H1 (cell line): ENCODE data around the gene TPPP2. TPM values are rescaled to one million over a fixed set of nuclear protein-coding genes. Genes with fewer than 3 reads are reported as not detected.

Experiments used
- CTCF ChIA-PET: fragments of 300-600 bp; sonication (Branson Sonifier 250); formaldehyde crosslinking; loops from one replicate; lab custom pipeline; 2021; ENCODE audit not compliant: partially characterized antibody; lab: Charles Lee
- POLR2A ChIA-PET: fragments of 300-600 bp; sonication (Branson Sonifier 250); formaldehyde crosslinking; loops from one replicate; lab custom pipeline; 2021; ENCODE audit warnings: inconsistent platforms; ENCODE audit not compliant: partially characterized antibody; lab: Charles Lee
- DNase-seq, 2 experiments: peaks; one replicate each; pipeline versions ENCODE4 v3.0.0 to v3.0.0-alpha.2; 2010 to 2022; ENCODE audit warnings: low spot score in 2 of 2, low read depth in 1 of 2, mixed read lengths in 1 of 2
- FAIRE-seq: peaks from 2 replicates; lab custom pipeline; 2011; peaks lifted over from hg19 to GRCh38; lab: Jason Lieb, UNC
- H2AFZ ChIP-seq: 2 replicates; pipeline ENCODE4 v1.8.1; 2012; ENCODE audit warnings: low read length, inconsistent platforms
- H2AK5ac ChIP-seq: 2 replicates; pipeline ENCODE4 v1.6.1; 2013; ENCODE audit warnings: low read depth, low read length
- H2BK120ac ChIP-seq: replicated peaks from 2 replicates; pipeline ENCODE3; 2013; ENCODE audit warnings: low read depth, low read length, inconsistent platforms
- H2BK12ac ChIP-seq: 2 replicates; pipeline ENCODE4 v1.6.1; 2013; ENCODE audit warnings: low read depth, low read length
- H2BK15ac ChIP-seq: 2 replicates; pipeline ENCODE4 v1.6.1; 2013; ENCODE audit warnings: low read length
- H2BK20ac ChIP-seq: 2 replicates; pipeline ENCODE4 v1.6.1; 2013; ENCODE audit warnings: low read length
- H2BK5ac ChIP-seq: 2 replicates; pipeline ENCODE4 v1.6.1; 2013; ENCODE audit warnings: low read depth, low read length
- H3K14ac ChIP-seq: 2 replicates; pipeline ENCODE4 v1.6.1; 2013; ENCODE audit warnings: inconsistent platforms; ENCODE audit not compliant: insufficient read length
- H3K18ac ChIP-seq: 2 replicates; pipeline ENCODE4 v1.6.1; 2013; ENCODE audit warnings: low read length; ENCODE audit errors: extremely low read depth
- H3K23ac ChIP-seq: 2 replicates; pipeline ENCODE4 v1.6.1; 2013; ENCODE audit warnings: inconsistent platforms; ENCODE audit not compliant: insufficient read length
- H3K23me2 ChIP-seq: 2 replicates; pipeline ENCODE4 v1.6.1; 2013; ENCODE audit warnings: low read depth, low read length
- H3K27ac ChIP-seq: 2 replicates; pipeline ENCODE4 v1.6.1; 2011; ENCODE audit warnings: low read depth, low read length, inconsistent platforms
- H3K27me3 ChIP-seq, 4 experiments: replicated peaks in 1 of 4; 1 replicate in 1 of 4; 2 replicates in 3 of 4; pipeline versions ENCODE4 v1.6.1 to v1.8.1; 2011 to 2013; ENCODE audit warnings: low read length in 3 of 4, mild to moderate bottlenecking in 3 of 4, inconsistent platforms in 2 of 4, mixed read lengths in 2 of 4, moderate library complexity in 1 of 4; ENCODE audit not compliant: control insufficient read depth in 3 of 4, insufficient read depth in 3 of 4; ENCODE audit errors: extremely low read depth in 1 of 4
- H3K36me3 ChIP-seq, 4 experiments: 2 replicates each; pipeline versions ENCODE4 v1.6.1 to v1.8.1; 2011 to 2013; ENCODE audit warnings: mild to moderate bottlenecking in 4 of 4, low read length in 3 of 4, moderate library complexity in 2 of 4, control low read depth in 1 of 4, inconsistent platforms in 1 of 4; ENCODE audit not compliant: insufficient read depth in 4 of 4, control insufficient read depth in 2 of 4
- H3K4ac ChIP-seq: replicated peaks from 2 replicates; pipeline ENCODE3; 2013; ENCODE audit warnings: low read length, low read depth, mixed read lengths, inconsistent platforms; ENCODE audit not compliant: insufficient read length
- H3K4me1 ChIP-seq, 4 experiments: replicated peaks in 1 of 4; 1 replicate in 1 of 4; 2 replicates in 3 of 4; pipeline versions ENCODE4 v1.6.1 to v1.8.1; 2011 to 2013; ENCODE audit warnings: low read length in 3 of 4, inconsistent platforms in 2 of 4, mixed read lengths in 1 of 4; ENCODE audit not compliant: insufficient read depth in 4 of 4, control insufficient read depth in 3 of 4
- H3K4me2 ChIP-seq, 2 experiments: 2 replicates each; pipeline versions ENCODE4 v1.6.1 to v1.8.1; 2011 to 2013; ENCODE audit warnings: low read depth in 2 of 2, low read length in 2 of 2, control low read depth in 1 of 2, inconsistent platforms in 1 of 2, mild to moderate bottlenecking in 1 of 2; ENCODE audit not compliant: insufficient read depth in 1 of 2
- H3K4me3 ChIP-seq, 4 experiments: fragments of 200-600, 300-600 bp in 1 of 4; sonication (generic), shearing (Covaris generic), sonication (Bioruptor Twin) in 1 of 4; 2 replicates each; pipeline versions ENCODE4 v1.5.1 to v1.8.1; 2011 to 2016; ENCODE audit warnings: low read length in 4 of 4, low read depth in 3 of 4, control low read depth in 2 of 4, inconsistent platforms in 2 of 4, mild to moderate bottlenecking in 2 of 4, mixed read lengths in 1 of 4, moderate library complexity in 1 of 4; ENCODE audit not compliant: insufficient read depth in 2 of 4; ENCODE audit errors: extremely low read depth in 1 of 4
- H3K56ac ChIP-seq: replicated peaks from 2 replicates; pipeline ENCODE3; 2013; ENCODE audit warnings: low read depth, mild to moderate bottlenecking, mixed read lengths, low read length, inconsistent platforms; ENCODE audit not compliant: insufficient read length
- H3K79me1 ChIP-seq: 2 replicates; pipeline ENCODE4 v1.6.1; 2013; ENCODE audit warnings: low read depth, low read length, control low read depth
- H3K79me2 ChIP-seq, 2 experiments: 2 replicates each; pipeline versions ENCODE4 v1.6.1 to v1.8.1; 2012 to 2013; ENCODE audit warnings: low read length in 2 of 2, mild to moderate bottlenecking in 2 of 2, inconsistent platforms in 1 of 2; ENCODE audit not compliant: insufficient read depth in 2 of 2, control insufficient read depth in 1 of 2
- H3K9ac ChIP-seq, 4 experiments: replicated peaks in 1 of 4; 1 replicate in 1 of 4; 2 replicates in 3 of 4; pipeline versions ENCODE4 v1.6.1 to v1.8.1; 2011 to 2013; ENCODE audit warnings: low read depth in 3 of 4, low read length in 3 of 4, control low read depth in 2 of 4, mild to moderate bottlenecking in 2 of 4, moderate library complexity in 2 of 4, inconsistent platforms in 1 of 4; ENCODE audit errors: extremely low read depth in 1 of 4
- H3K9me3 ChIP-seq, 2 experiments: 2 replicates each; pipeline versions ENCODE4 v1.6.1 to v1.8.1; 2012 to 2013; ENCODE audit warnings: mild to moderate bottlenecking in 2 of 2, moderate library complexity in 2 of 2, control low read depth in 1 of 2, inconsistent platforms in 1 of 2, low read depth in 1 of 2, low read length in 1 of 2, mixed read lengths in 1 of 2; ENCODE audit not compliant: insufficient read depth in 2 of 2
- H4K20me1 ChIP-seq, 2 experiments: replicated peaks in 1 of 2; 2 replicates each; pipeline versions ENCODE3 to v1.8.1; 2011 to 2013; ENCODE audit warnings: inconsistent platforms in 2 of 2, low read length in 2 of 2, mild to moderate bottlenecking in 1 of 2; ENCODE audit not compliant: insufficient read depth in 2 of 2, control insufficient read depth in 1 of 2
- H4K5ac ChIP-seq: 2 replicates; pipeline ENCODE4 v1.6.1; 2013; ENCODE audit warnings: low read length, low read depth, mixed read lengths, inconsistent platforms; ENCODE audit not compliant: insufficient read length
- H4K8ac ChIP-seq: 2 replicates; pipeline ENCODE4 v1.8.0; 2013; ENCODE audit warnings: mild to moderate bottlenecking, moderate library complexity, low read length, inconsistent platforms; ENCODE audit not compliant: insufficient read depth; ENCODE audit errors: extremely low read depth
- H4K91ac ChIP-seq: replicated peaks from 2 replicates; pipeline ENCODE3; 2013; ENCODE audit warnings: low read length, mixed read lengths, inconsistent platforms; ENCODE audit not compliant: insufficient read length
- BACH1 ChIP-seq: IDR thresholded peaks from 2 replicates; pipeline ENCODE4 v1.6.1; 2012; ENCODE audit warnings: low read length, improper control_type of control experiment
- BCL11A ChIP-seq, 2 experiments: IDR thresholded peaks; one replicate each; pipeline ENCODE4 v1.6.1; 2011; ENCODE audit warnings: low read depth in 2 of 2, low read length in 2 of 2, mild to moderate bottlenecking in 2 of 2
- CEBPB ChIP-seq: IDR thresholded peaks from 2 replicates; pipeline ENCODE4 v1.6.1; 2012; ENCODE audit warnings: low read depth, low read length
- CREB1 ChIP-seq: IDR thresholded peaks from 2 replicates; pipeline ENCODE4 v1.6.1; 2012; ENCODE audit warnings: inconsistent platforms
- JUN ChIP-seq: IDR thresholded peaks from 2 replicates; pipeline ENCODE4 v1.6.1; 2011; ENCODE audit warnings: low read depth, mild to moderate bottlenecking, improper control_type of control experiment, low read length
- JUND ChIP-seq: IDR thresholded peaks from 2 replicates; pipeline ENCODE4 v1.6.1; 2011; ENCODE audit warnings: mild to moderate bottlenecking, improper control_type of control experiment, low read length
- KDM1A ChIP-seq: fragments of 200-600, 300-600 bp; sonication (generic); IDR thresholded peaks from 2 replicates; pipeline ENCODE4 v1.7.1; 2016; ENCODE audit warnings: mild to moderate bottlenecking, low read length, borderline replicate concordance
- POLR2A ChIP-seq, 2 experiments: IDR thresholded peaks; 1 replicate in 1 of 2; 2 replicates in 1 of 2; pipeline ENCODE4 v1.6.1; 2011; ENCODE audit warnings: low read depth in 2 of 2, low read length in 2 of 2, mild to moderate bottlenecking in 2 of 2; ENCODE audit errors: control extremely low read depth in 1 of 2
- POLR2AphosphoS5 ChIP-seq: IDR thresholded peaks from 2 replicates; pipeline ENCODE4 v1.6.1; 2011; ENCODE audit warnings: low read depth, low read length
- WGBS, 2 experiments: shearing (Covaris generic) in 1 of 2; methylation state at CpG; one replicate each; pipeline versions ENCODE4 v1.1.6 to v1.1.7; 2013 to 2015; ENCODE audit warnings: low lambda C conversion rate in 2 of 2, mixed read lengths in 2 of 2, inconsistent platforms in 1 of 2, low coverage in 1 of 2, missing lambda C conversion rate in 1 of 2; ENCODE audit not compliant: insufficient replicate concordance in 2 of 2, insufficient coverage in 1 of 2, insufficient read length in 1 of 2; ENCODE audit errors: extremely low coverage in 1 of 2, missing lambda C conversion rate in 1 of 2; 5-methylcytosine and 5-hydroxymethylcytosine counted together
- polyA plus RNA-seq, 7 experiments: library from polyadenylated mRNA; depleted of rRNA in 3 of 7; stranded (reverse) in 5 of 7; unstranded in 2 of 7; fragments of >200 nt in 5 of 7; fragments of 200-250 nt in 2 of 7; gene quantifications; 1 replicate in 5 of 7; 2 replicates in 1 of 7; 4 replicates in 1 of 7; pipeline versions ENCODE4 v1.2.1 to v1.2.3, GENCODE V29; 2011 to 2013; ENCODE audit warnings: missing spikeins in 2 of 7, mixed read lengths in 2 of 7
- total RNA-seq: library from RNA; stranded (reverse); fragmentation: NEBNext Ultra II Directional; extraction: Animal tissue kit (Norgen Biotek cat#: 25700); gene quantifications from 2 replicates; pipeline ENCODE4 v1.2.1, GENCODE V29; 2021

Gene TPPP2
- total and polyA plus RNA-seq, 2 of the 8 experiments (the other 6 are each of a cell fraction or from before 2014, with no cell fraction given), result not detected

DNA sequence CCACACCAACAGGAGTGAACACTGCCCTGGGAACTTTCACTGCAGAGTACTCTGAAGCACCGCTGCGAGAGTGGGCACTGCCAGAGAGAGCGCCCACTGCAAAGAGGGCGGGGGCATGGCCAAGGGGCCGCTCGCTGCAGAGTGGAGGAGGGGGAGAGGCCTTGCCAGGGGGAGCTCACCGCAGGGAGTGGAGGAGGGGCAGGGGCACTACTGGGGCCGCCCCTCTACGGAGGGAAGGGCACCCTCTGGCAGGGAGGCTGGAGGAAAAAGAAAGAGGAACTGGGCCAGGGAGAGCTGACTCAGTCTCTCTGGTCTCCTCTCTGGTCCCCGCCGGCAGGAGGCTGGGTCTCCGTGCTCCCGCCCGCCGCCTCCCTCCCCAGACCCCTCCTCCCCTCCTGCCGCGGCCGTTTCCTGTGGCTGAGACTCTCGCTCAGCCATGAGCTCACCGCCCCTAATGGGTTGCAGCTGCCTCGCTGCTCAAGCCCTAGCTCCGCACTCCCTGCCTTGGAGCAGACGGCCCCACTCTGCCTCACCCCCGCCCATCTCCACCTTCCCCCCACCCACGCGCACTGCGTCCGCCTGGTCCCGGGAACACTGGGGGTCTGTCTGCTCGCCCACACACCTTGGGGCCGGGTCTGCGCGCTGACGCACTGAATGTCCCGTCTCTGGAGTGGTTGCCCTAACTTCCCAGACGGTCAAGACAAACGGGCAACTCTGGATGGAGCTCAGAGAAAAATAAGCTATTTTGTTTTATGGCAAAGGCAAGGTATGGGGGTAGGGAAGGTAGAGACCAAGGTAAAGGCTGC lies 41.4 kb downstream of the TPPP2 start:
- Histone ChIP-seq H3K9ac (peak overlapping the region; percentile 14 to 68 (median 50); a peak in 6 of 7 replicates), H2BK12ac (peak overlapping the region; percentile 92; the same call in 1 of the 2 replicates), H2BK20ac (no peak overlapping the region), H3K79me2 (peaks cover 0 to 13% of the 10 kb centered on the region in 2 experiments; a peak in 2 of 4 replicates), H3K23ac (no peak overlapping the region), H3K4me2 (peak overlapping the region; percentile 94 to 96), H2BK120ac (peak overlapping the region; percentile 91), H3K27me3 (peaks cover 0 to 4% (median 0%) of the 10 kb centered on the region in 4 experiments; a peak in 3 of 7 replicates), H2AK5ac (no peak overlapping the region; the same call in 1 of the 2 replicates), H2BK15ac (no peak overlapping the region), H3K79me1 (no peaks in the 10 kb centered on the region; the same call in 1 of the 2 replicates), H3K4me3 (peak overlapping the region; percentile 52 to 98 (median 82)), H4K91ac (peak overlapping the region; percentile 93), H3K27ac (peak overlapping the region; percentile 72), H2BK5ac (peak overlapping the region; percentile 95; the same call in 1 of the 2 replicates), H3K14ac (no peak overlapping the region), H3K23me2 (peaks cover 25% of the 10 kb centered on the region; the same call in 1 of the 2 replicates), H3K4ac (peak overlapping the region; percentile 89), H3K4me1 (peaks cover 3 to 14% (median 8%) of the 10 kb centered on the region in 4 experiments), H4K20me1 (peaks cover 2 to 5% of the 10 kb centered on the region in 2 experiments), H4K5ac (peak overlapping the region; percentile 67), H3K18ac (peak overlapping the region; percentile 97), H3K56ac (peak overlapping the region; percentile 75), H4K8ac (0 out of 2 replicates have a peak overlapping the region, but pooled peaks have one; percentile 73), H3K9me3 (no peaks in the 10 kb centered on the region), H3K36me3 (peaks cover 21 to 27% (median 25%) of the 10 kb centered on the region in 4 experiments), H2AFZ (no peak overlapping the region)
- FAIRE-seq (no peak), DNase-seq (no peak)
- ChIA-PET CTCF (interaction anchor here (0.7 to 6.6 kb wide), 33 partner anchors 9 to 214 kb away, joined by 3 to 110 read pairs (median 6); partner anchors contain the start of genes NDRG2, OR5AU1 and TMEM253), POLR2A (interaction anchor here (0.8 to 12.4 kb wide), 23 partner anchors 9 to 198 kb away, joined by 3 to 245 read pairs (median 4); partner anchors contain the start of genes TMEM253 and ZNF219)
- WGBS, 2 experiments, result 3% methylated on average over 12 of the region's 37 CpGs; no CpG with 5 or more reads in 1 of the 2 experiments
- TF ChIP-seq JUN, result no peak
- no peak; the same call in 1 of the 2 replicates for TF ChIP-seq JUND
- TF ChIP-seq POLR2AphosphoS5, result peak; percentile 52; the same call in 1 of the 2 replicates
- TF ChIP-seq BACH1, result no peak
- TF ChIP-seq CREB1, result no peak
- no peak for TF ChIP-seq BCL11A (IDR thresholded peaks at IDR 0.05; ENCODE audit: low read depth in 2 of 2, low read length in 2 of 2)
- no peak for TF ChIP-seq KDM1A
- TF ChIP-seq POLR2A (IDR thresholded peaks at IDR 0.05; ENCODE audit: control extremely low read depth in 1 of 2, low read depth in 2 of 2, low read length in 2 of 2), result peak in 1 of 2 experiments; percentile 73; a peak in 1 of 3 replicates
- no peak for TF ChIP-seq CEBPB
